KOPT-K1 (cell line): ENCODE measurements around the gene PSAP.

Experiments used
- H3K27ac ChIP-seq: fragments of 200-600 bp; sonication (generic); 2 replicates; pipeline ENCODE4 v1.5.1; 2016; ENCODE audit warnings: antibody characterized with exemption, mild to moderate bottlenecking, low read depth, low read length; ENCODE audit not compliant: poor library complexity, severe bottlenecking
- H3K36me3 ChIP-seq: fragments of 200-600 bp; sonication (generic); 2 replicates; pipeline ENCODE4 v1.5.1; 2017; ENCODE audit warnings: antibody characterized with exemption, mild to moderate bottlenecking, low read length, moderate library complexity; ENCODE audit not compliant: insufficient read depth
- H3K9me3 ChIP-seq: fragments of 200-600 bp; sonication (generic); 2 replicates; pipeline ENCODE4 v1.5.1; 2017; ENCODE audit warnings: antibody characterized with exemption, low read length, mild to moderate bottlenecking; ENCODE audit not compliant: insufficient read depth, poor library complexity, severe bottlenecking

PSAP gene

DNA sequence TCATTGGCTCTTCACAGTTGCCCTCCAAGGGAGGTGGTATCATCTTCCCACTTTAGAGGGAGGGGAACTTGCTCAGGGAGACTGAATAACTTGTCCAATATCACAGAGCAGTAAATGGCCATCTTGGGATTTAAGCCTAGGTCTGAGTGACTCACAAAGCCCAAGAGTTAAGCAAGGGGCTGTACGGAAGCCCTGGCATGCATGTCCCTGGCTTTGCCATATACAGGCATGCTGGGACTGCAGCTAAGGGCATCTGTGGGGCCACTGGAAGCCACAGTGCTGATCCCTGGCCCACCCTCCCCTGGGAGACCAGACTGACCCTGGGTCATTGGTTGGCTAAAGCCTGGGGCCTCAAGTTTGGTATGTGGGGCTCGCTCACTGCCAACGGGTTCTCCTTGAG is 80.8 kb downstream of the PSAP start:
- Histone ChIP-seq H3K27ac (peak overlapping the region; percentile 95), H3K36me3 (peaks cover 16% of the 10 kb centered on the region; the same call in 1 of the 2 replicates), H3K9me3 (no peaks in the 10 kb centered on the region)

GRCh38 chr10:71769279-71769823 is 81.7 kb downstream of the PSAP start:
- Histone ChIP-seq H3K36me3 (peaks cover 24% of the 10 kb centered on the region; the same call in 1 of the 2 replicates), H3K9me3 (no peaks in the 10 kb centered on the region), H3K27ac (peak overlapping the region; percentile 95)

DNA sequence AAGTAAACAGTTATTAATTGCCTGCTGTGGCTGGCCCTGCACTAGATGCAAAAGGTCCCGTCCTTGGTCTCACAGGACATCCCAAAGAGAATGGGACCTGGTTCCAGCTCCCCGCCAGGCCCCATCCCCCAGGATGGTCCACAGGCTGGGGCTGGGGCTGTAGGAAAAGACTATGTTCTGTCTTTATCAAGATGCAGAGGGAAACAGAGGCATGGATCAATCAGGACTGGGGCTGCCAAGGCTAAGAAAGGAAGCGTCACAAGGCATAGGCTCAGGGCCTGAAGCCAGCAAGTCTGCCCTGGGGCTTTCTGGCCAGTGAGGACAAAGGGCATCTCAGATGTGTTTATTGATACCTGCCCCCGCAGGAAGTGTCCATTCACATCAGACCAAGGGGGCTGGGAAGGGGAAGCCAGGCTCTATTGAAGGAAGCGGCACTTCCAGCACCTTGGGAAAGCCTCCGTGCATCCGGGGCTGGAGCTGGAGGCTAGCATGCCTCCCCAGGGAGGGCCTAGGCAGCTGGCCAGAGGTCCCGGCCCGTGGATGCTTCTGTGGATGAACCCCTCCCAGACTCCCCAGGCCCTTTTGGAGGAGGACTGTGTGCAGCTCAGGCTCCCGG is 83.5 kb downstream of the PSAP start:
- Histone ChIP-seq H3K27ac (no peak overlapping the region), H3K9me3 (no peaks in the 10 kb centered on the region), H3K36me3 (peaks cover 36% of the 10 kb centered on the region)

- Histone ChIP-seq H3K36me3 (peaks cover 42% of the 10 kb centered on the region), H3K27ac (no peak overlapping the region), H3K9me3 (no peaks in the 10 kb centered on the region)
Observed at GRCh38 chr10:71766717-71767419, 84.2 kb downstream of the PSAP start.
